HG02938 (cell line): Measurements from ENCODE around the gene TAOK3.
"Not testable (repeated sequence)": the region's sequence is repeated elsewhere in the genome, so short reads cannot be mapped to it uniquely, and the experiment has no call there.

Source experiments
- ATAC-seq: cut with Tn5 transposase; IDR thresholded peaks from one replicate; pipeline ENCODE4 v1.9.1; 2021; ENCODE audit warnings: mild to moderate bottlenecking, moderate library complexity; ENCODE audit not compliant: unreplicated experiment

The TAOK3 gene

GRCh38 chr12:118344829-118345228, 27.9 kb downstream of the TAOK3 start:
- no peak for ATAC-seq

GRCh38 chr12:118342090-118342489, 30.6 kb downstream of the TAOK3 start:
- ATAC-seq: no peak

- ATAC-seq: no peak
These were observed 35.4 kb downstream of the TAOK3 start for GRCh38 chr12:118337194-118337838.

- no peak for ATAC-seq
These were observed 36.6 kb downstream of the TAOK3 start for GRCh38 chr12:118336123-118336522.

GRCh38 chr12:118334939-118335567, 37.7 kb downstream of the TAOK3 start:
- no peak for ATAC-seq

GRCh38 chr12:118334241-118334640, 38.5 kb downstream of the TAOK3 start:
- no peak for ATAC-seq

- ATAC-seq: no peak
These were observed 40.2 kb downstream of the TAOK3 start for GRCh38 chr12:118332511-118332910.

- peak; percentile 82 for ATAC-seq
These were observed 42.2 kb downstream of the TAOK3 start for GRCh38 chr12:118330421-118331018.

GRCh38 chr12:118328486-118329330, 44.0 kb downstream of the TAOK3 start:
- ATAC-seq: no peak

GRCh38 chr12:118327391-118327790, 45.3 kb downstream of the TAOK3 start:
- no peak for ATAC-seq

GRCh38 chr12:118326991-118327390, 45.7 kb downstream of the TAOK3 start:
- no peak for ATAC-seq

GRCh38 chr12:118325081-118325480, 47.6 kb downstream of the TAOK3 start:
- ATAC-seq: no peak

- ATAC-seq: no peak
These were observed 53.1 kb downstream of the TAOK3 start for GRCh38 chr12:118319627-118320026.

GRCh38 chr12:118318744-118319143, 54.0 kb downstream of the TAOK3 start:
- no peak for ATAC-seq

GRCh38 chr12:118317729-118318128, 55.0 kb downstream of the TAOK3 start:
- ATAC-seq: no peak

- ATAC-seq: no peak
These were observed 56.9 kb downstream of the TAOK3 start for GRCh38 chr12:118315821-118316220.

- peak; percentile 75 for ATAC-seq
These were observed 60.1 kb downstream of the TAOK3 start for GRCh38 chr12:118312578-118312977.

GRCh38 chr12:118311666-118312065, 61.0 kb downstream of the TAOK3 start:
- ATAC-seq: no peak

- ATAC-seq: no peak
These were observed 62.4 kb downstream of the TAOK3 start for GRCh38 chr12:118310320-118310719.

GRCh38 chr12:118308006-118308405, 64.7 kb downstream of the TAOK3 start:
- not testable (repeated sequence) for ATAC-seq
